ENCODE results near the gene SPHK2. TPM values are rescaled to one million over a fixed set of nuclear protein-coding genes. Genes with fewer than 3 reads are reported as not detected.
"Not testable (repeated sequence)": the region's sequence is repeated elsewhere in the genome, so short reads cannot be mapped to it uniquely, and the experiment has no call there.

SPHK2 gene
- polyA plus RNA-seq, 1 of the 3 experiments (the other 2 are of a cell fraction): 14.8 TPM

DNA sequence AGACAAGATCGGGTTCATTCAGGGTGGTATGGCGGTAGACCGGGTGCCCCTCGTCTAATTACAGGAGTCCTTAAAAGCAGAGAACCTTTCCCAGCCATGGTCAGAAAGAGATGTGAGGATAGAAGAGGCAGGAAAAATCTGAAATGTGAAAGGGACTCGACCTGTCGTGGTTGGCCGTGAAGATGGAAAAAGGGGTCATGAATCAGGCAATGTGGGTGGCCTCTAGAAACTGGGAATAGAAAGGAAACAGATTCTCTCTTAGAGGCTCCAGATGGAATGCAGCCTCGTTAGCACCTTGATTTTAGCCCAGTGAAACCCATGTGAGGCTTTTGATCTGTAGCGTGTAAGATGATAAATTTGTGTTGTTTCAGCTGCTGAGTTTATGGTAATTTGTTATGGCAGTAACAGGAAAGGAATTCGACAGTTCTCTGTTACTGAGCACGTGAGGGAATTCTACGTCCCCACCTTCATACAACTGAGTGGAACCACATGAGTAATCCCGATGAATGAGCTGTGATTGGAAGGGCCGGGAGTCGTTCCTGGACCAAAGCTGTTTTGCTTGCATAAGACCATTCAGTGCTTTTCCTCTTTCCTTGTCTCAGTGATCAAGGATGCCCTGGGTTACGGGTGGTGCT is 37.7 kb downstream of the SPHK2 start:
- H3K27ac ChIP-seq (ENCODE audit: low read depth in 2 of 2, low read length in 1 of 2): no peak overlapping the region
- DNase-seq: no peak
- POLR2A ChIA-PET: interaction anchor here (1.1 kb wide), 1 partner anchor 38 kb away, joined by 3 read pairs; the partner anchor contains the start of genes RPL18 and SPHK2
- H3K36me3 ChIP-seq (replicated peaks in 1 of 2; ENCODE audit: control insufficient read depth in 1 of 2, insufficient read depth in 2 of 2, low read length in 1 of 2): no peaks in the 10 kb centered on the region
- no peaks in the 10 kb centered on the region for H3K9me3 ChIP-seq
- no peak overlapping the region for H3K9ac ChIP-seq
- TF ChIP-seq SIN3A (IDR thresholded peaks at IDR 0.05; ENCODE audit: borderline replicate concordance, low read depth, low read length) (no peak), REST (IDR thresholded peaks at IDR 0.05; ENCODE audit: low read depth, low read length) (no peak), EP300 (IDR thresholded peaks at IDR 0.05; ENCODE audit: borderline replicate concordance in 1 of 2, low read depth in 1 of 2, low read length in 1 of 2) (no peak), RXRA (IDR thresholded peaks at IDR 0.05; ENCODE audit: borderline replicate concordance, low read depth) (no peak), NRF1 (IDR thresholded peaks at IDR 0.05; ENCODE audit: low read depth, low read length) (no peak), ZBTB33 (IDR thresholded peaks at IDR 0.05; ENCODE audit: borderline replicate concordance, low read depth) (no peak), FOXJ3 (CRISPR knock-in tag; IDR thresholded peaks at IDR 0.05) (no peak), POLR2AphosphoS5 (IDR thresholded peaks at IDR 0.05; ENCODE audit: low read depth, low read length) (no peak), RCOR1 (IDR thresholded peaks at IDR 0.05; ENCODE audit: low read length) (no peak), MEF2A (IDR thresholded peaks at IDR 0.05; ENCODE audit: borderline replicate concordance, low read depth) (no peak), NFIC (IDR thresholded peaks at IDR 0.05; ENCODE audit: borderline replicate concordance) (no peak), RFX5 (IDR thresholded peaks at IDR 0.05; ENCODE audit: low read length) (no peak), MXI1 (IDR thresholded peaks at IDR 0.05; ENCODE audit: low read depth, low read length) (no peak), EZH2phosphoT487 (IDR thresholded peaks at IDR 0.05; ENCODE audit: borderline replicate concordance, low read depth) (no peak), USF1 (IDR thresholded peaks at IDR 0.05; ENCODE audit: borderline replicate concordance, low read depth) (no peak), TEAD4 (IDR thresholded peaks at IDR 0.05; ENCODE audit: borderline replicate concordance, insufficient read depth) (no peak)
- H3K4me1 ChIP-seq (ENCODE audit: control insufficient read depth in 1 of 2, insufficient read depth in 2 of 2, low read depth in 1 of 2, low read length in 1 of 2): peaks cover 0 to 12% of the 10 kb centered on the region in 2 experiments; a peak in 1 of 4 replicates
- no peaks in the 10 kb centered on the region for H3K9me2 ChIP-seq
- no peaks in the 10 kb centered on the region for H3K27me3 ChIP-seq (ENCODE audit: insufficient read depth)
- WGBS (ENCODE audit: low lambda C conversion rate): 68% methylated on average over 16 of the region's 16 CpGs
- no peaks in the 10 kb centered on the region for H4K20me1 ChIP-seq (ENCODE audit: insufficient read depth)
- no peak overlapping the region for H2AFZ ChIP-seq (ENCODE audit: low read depth)
- H3F3A ChIP-seq (replicated peaks; ENCODE audit: insufficient read depth): peaks cover 4% of the 10 kb centered on the region
- no peak overlapping the region for H3K4me3 ChIP-seq (ENCODE audit: low read depth in 2 of 2, low read length in 1 of 2)
- no peaks in the 10 kb centered on the region for H3K79me2 ChIP-seq (ENCODE audit: insufficient read depth)
- no peak overlapping the region for H3K4me2 ChIP-seq
- CTCF ChIA-PET: no interaction called here

DNA sequence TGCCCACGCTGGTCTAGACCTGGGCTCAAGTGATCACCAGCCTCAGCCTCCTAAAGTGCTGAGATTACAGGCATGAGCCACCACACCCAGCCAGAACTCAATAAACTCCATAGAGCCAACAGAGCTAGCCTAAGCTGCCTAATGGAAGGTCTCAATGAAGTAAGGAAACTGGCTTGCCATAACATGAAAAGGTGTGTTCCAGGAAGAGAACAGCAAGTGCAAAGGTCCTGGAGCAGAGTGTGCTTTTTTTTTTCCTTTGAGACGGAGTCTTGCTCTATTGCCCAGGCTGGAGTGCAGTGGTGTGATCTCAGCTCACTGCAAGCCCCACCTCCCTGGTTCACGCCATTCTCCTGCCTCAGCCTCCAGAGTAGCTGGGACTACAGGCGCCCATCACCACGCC is 38.5 kb downstream of the SPHK2 start:
- H3K27ac ChIP-seq (ENCODE audit: low read depth in 2 of 2, low read length in 1 of 2); H3K4me2 ChIP-seq; H3F3A ChIP-seq (replicated peaks; ENCODE audit: insufficient read depth); H3K4me3 ChIP-seq (ENCODE audit: low read depth in 2 of 2, low read length in 1 of 2); H2AFZ ChIP-seq (ENCODE audit: low read depth); DNase-seq; H3K27me3 ChIP-seq (ENCODE audit: insufficient read depth); H3K36me3 ChIP-seq (replicated peaks in 1 of 2; ENCODE audit: control insufficient read depth in 1 of 2, insufficient read depth in 2 of 2, low read length in 1 of 2); H3K9ac ChIP-seq; H3K9me3 ChIP-seq; H3K9me2 ChIP-seq; H4K20me1 ChIP-seq (ENCODE audit: insufficient read depth); H3K79me2 ChIP-seq (ENCODE audit: insufficient read depth): not testable (repeated sequence)
- WGBS (ENCODE audit: low lambda C conversion rate): 89% methylated on average over 5 of the region's 5 CpGs
- H3K4me1 ChIP-seq (ENCODE audit: control insufficient read depth in 1 of 2, insufficient read depth in 2 of 2, low read depth in 1 of 2, low read length in 1 of 2): peaks cover 0 to 12% of the 10 kb centered on the region in 2 experiments; a peak in 1 of 4 replicates
- POLR2A ChIA-PET: interaction anchor here (1.1 kb wide), 1 partner anchor 39 kb away, joined by 3 read pairs; the partner anchor contains the start of genes RPL18 and SPHK2
- CTCF ChIA-PET: interaction anchor here (2.0 kb wide), 1 partner anchor 17 kb away, joined by 6 read pairs; no protein-coding TSS in a partner anchor

Data from SK-N-SH (cell line).